Kidney epithelial cell (primary cell): ENCODE data around the gene LHX6. TPM values are rescaled to one million over a fixed set of nuclear protein-coding genes. Genes with fewer than 3 reads are reported as not detected.

ENCODE experiments used
- DNase-seq: peaks from one replicate; pipeline ENCODE4 v3.0.0-alpha.2; 2010; ENCODE audit warnings: low read depth
- H3K27me3 ChIP-seq: 2 replicates; pipeline ENCODE4 v1.6.0; 2011; ENCODE audit warnings: low read length; ENCODE audit not compliant: control insufficient read depth, insufficient read depth
- H3K36me3 ChIP-seq: 2 replicates; pipeline ENCODE4 v1.5.1; 2011; ENCODE audit warnings: low read length; ENCODE audit not compliant: control insufficient read depth, insufficient read depth
- H3K4me3 ChIP-seq: 2 replicates; pipeline ENCODE4 v1.5.1; 2011; ENCODE audit warnings: low read depth, mild to moderate bottlenecking, control low read depth, low read length
- CTCF ChIP-seq: IDR thresholded peaks from 2 replicates; pipeline ENCODE4 v1.5.1; 2011; ENCODE audit warnings: mild to moderate bottlenecking, moderate library complexity, low read length, control low read depth, inconsistent platforms; ENCODE audit not compliant: insufficient read depth, poor library complexity, severe bottlenecking
- total RNA-seq: library from RNA; depleted of rRNA; stranded (reverse); fragments of >200 nt; gene quantifications from 2 replicates; pipeline ENCODE4 v1.2.3, GENCODE V29; 2015

The LHX6 gene
- total RNA-seq, 1 donor from 2014 or later: 0.84 TPM

- TF ChIP-seq CTCF: no peak
- Histone ChIP-seq H3K27me3 (peaks cover 95% of the 10 kb centered on the region), H3K4me3 (no peak overlapping the region)
Measured at GRCh38 chr9:122219856-122220672, 8.7 kb downstream of the LHX6 start.

GRCh38 chr9:122218935-122219855, 9.6 kb downstream of the LHX6 start:
- Histone ChIP-seq H3K27me3 (peaks cover 90% of the 10 kb centered on the region), H3K36me3 (no peaks in the 10 kb centered on the region), H3K4me3 (no peak overlapping the region)
- DNase-seq: no peak
- no peak for TF ChIP-seq CTCF

More at GRCh38 chr9:122219856-122220672, 8.7 kb downstream of the LHX6 start:
- no peaks in the 10 kb centered on the region for H3K36me3 ChIP-seq
- no peak for DNase-seq

- TF ChIP-seq CTCF: no peak
- Histone ChIP-seq H3K36me3 (no peaks in the 10 kb centered on the region), H3K4me3 (no peak overlapping the region), H3K27me3 (peaks cover 92% of the 10 kb centered on the region)
- no peak for DNase-seq
Measured at GRCh38 chr9:122218071-122218934, 10.5 kb downstream of the LHX6 start.

GRCh38 chr9:122217640-122218039, 11.1 kb downstream of the LHX6 start:
- no peak for DNase-seq
- TF ChIP-seq CTCF: no peak
- H3K27me3 ChIP-seq: peaks cover 92% of the 10 kb centered on the region
- no peak overlapping the region for H3K4me3 ChIP-seq
- no peaks in the 10 kb centered on the region for H3K36me3 ChIP-seq

GRCh38 chr9:122216798-122217418, 11.8 kb downstream of the LHX6 start:
- DNase-seq: no peak
- TF ChIP-seq CTCF: no peak
- H3K36me3 ChIP-seq: no peaks in the 10 kb centered on the region
- no peak overlapping the region for H3K4me3 ChIP-seq
- peaks cover 93% of the 10 kb centered on the region for H3K27me3 ChIP-seq
